Ishikawa (cell line): ENCODE measurements around the gene FERMT3.

ENCODE experiments used
- CEBPB ChIP-seq: IDR thresholded peaks from 2 replicates; pipeline ENCODE4 v1.6.1; 2012
- CREB1 ChIP-seq: IDR thresholded peaks from 2 replicates; pipeline ENCODE4 v1.6.1; 2012; ENCODE audit warnings: low read depth
- EGR1 ChIP-seq: IDR thresholded peaks from 2 replicates; pipeline ENCODE4 v1.6.1; 2012
- EP300 ChIP-seq: IDR thresholded peaks from 2 replicates; pipeline ENCODE4 v1.6.1; 2012; ENCODE audit warnings: borderline replicate concordance
- FOXM1 ChIP-seq: IDR thresholded peaks from 2 replicates; pipeline ENCODE4 v1.6.1; 2012; ENCODE audit warnings: low read depth, borderline replicate concordance
- NFIC ChIP-seq: IDR thresholded peaks from 2 replicates; pipeline ENCODE4 v1.6.1; 2012
- RAD21 ChIP-seq: IDR thresholded peaks from 2 replicates; pipeline ENCODE4 v1.6.1; 2012; ENCODE audit warnings: low read depth
- REST ChIP-seq: IDR thresholded peaks from 2 replicates; pipeline ENCODE4 v1.6.1; 2012; ENCODE audit warnings: low read depth, mild to moderate bottlenecking
- TAF1 ChIP-seq: IDR thresholded peaks from 2 replicates; pipeline ENCODE4 v1.6.1; 2012; ENCODE audit warnings: low read depth, mild to moderate bottlenecking
- TCF12 ChIP-seq: IDR thresholded peaks from 2 replicates; pipeline ENCODE4 v1.6.1; 2012; ENCODE audit warnings: low read depth
- TEAD4 ChIP-seq: IDR thresholded peaks from 2 replicates; pipeline ENCODE4 v1.6.1; 2012
- USF1 ChIP-seq: IDR thresholded peaks from 2 replicates; pipeline ENCODE4 v1.6.1; 2012
- YY1 ChIP-seq: IDR thresholded peaks from 2 replicates; pipeline ENCODE4 v1.6.1; 2012; ENCODE audit warnings: low read depth
- ZBTB7A ChIP-seq: IDR thresholded peaks from 2 replicates; pipeline ENCODE4 v1.6.1; 2012; ENCODE audit warnings: low read depth

The FERMT3 gene

GRCh38 chr11:64255135-64256128 lies 48.9 kb downstream of the FERMT3 start:
- TF ChIP-seq EGR1 (no peak), ZBTB7A (no peak), REST (no peak), TCF12 (no peak)

DNA sequence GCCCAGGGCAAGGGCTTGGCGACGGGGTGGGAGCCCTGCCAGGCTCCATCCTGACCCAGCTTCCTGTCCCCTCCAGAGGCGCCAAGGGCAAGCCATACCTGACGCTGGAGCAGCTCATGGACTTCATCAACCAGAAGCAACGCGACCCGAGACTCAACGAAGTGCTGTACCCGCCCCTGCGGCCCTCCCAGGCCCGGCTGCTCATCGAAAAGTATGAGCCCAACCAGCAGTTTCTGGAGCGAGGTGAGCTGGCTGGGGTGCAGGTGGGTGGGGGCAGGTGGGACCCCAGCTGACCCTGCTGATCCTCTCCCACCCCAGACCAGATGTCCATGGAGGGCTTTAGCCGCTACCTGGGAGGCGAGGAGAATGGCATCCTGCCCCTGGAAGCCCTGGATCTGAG lies 49.8 kb downstream of the FERMT3 start:
- TF ChIP-seq TAF1 (no peak), USF1 (no peak), CREB1 (no peak), TCF12 (no peak), FOXM1 (no peak), NFIC (no peak), EGR1 (no peak), ZBTB7A (no peak), CEBPB (no peak), RAD21 (no peak)

DNA sequence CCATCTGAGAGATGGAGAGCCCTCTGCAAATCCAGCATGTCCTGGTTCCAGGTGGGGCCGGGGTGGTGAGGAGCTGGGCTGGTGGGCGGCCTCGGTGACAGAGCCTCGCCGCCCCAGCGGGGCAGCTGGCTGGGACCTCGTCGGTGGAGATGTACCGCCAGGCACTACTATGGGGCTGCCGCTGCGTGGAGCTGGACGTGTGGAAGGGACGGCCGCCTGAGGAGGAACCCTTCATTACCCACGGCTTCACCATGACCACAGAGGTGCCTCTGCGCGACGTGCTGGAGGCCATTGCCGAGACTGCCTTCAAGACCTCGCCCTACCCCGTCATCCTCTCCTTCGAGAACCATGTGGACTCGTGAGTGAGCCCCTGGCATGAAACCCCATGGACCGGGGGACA lies 51.8 kb downstream of the FERMT3 start:
- no peak for TF ChIP-seq USF1
- no peak for TF ChIP-seq TCF12
- TF ChIP-seq NFIC, result no peak

- TF ChIP-seq TAF1 (no peak), TEAD4 (no peak), USF1 (no peak), EP300 (no peak), RAD21 (no peak), FOXM1 (no peak)
Observed at GRCh38 chr11:64258946-64259532, 52.5 kb downstream of the FERMT3 start.

DNA sequence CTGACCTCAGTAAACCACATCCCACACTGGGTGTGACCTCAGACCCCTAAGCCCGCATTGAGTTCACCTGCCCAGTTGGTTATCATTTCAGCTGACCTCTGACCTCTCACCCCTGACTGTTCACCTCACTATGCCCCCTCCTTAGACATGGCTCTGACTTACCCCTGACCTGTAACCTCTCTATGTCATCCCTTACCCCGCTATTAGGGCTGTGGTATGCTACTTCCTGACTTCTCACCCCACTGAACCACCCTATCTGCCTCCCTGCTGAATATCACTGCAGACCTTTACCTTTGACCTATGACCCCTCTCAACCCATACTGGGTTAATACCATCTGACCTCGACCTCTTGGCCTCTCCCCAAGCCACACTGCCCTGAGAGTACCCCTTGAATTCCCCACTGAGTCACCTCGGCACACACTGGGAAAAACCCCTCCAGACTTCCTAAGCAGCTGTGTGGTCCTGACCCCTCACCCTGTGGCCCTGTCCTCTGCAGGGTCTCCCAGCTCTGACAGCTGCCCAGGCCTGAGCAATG lies 53.1 kb downstream of the FERMT3 start:
- TF ChIP-seq NFIC (no peak), EGR1 (no peak), YY1 (no peak)

DNA sequence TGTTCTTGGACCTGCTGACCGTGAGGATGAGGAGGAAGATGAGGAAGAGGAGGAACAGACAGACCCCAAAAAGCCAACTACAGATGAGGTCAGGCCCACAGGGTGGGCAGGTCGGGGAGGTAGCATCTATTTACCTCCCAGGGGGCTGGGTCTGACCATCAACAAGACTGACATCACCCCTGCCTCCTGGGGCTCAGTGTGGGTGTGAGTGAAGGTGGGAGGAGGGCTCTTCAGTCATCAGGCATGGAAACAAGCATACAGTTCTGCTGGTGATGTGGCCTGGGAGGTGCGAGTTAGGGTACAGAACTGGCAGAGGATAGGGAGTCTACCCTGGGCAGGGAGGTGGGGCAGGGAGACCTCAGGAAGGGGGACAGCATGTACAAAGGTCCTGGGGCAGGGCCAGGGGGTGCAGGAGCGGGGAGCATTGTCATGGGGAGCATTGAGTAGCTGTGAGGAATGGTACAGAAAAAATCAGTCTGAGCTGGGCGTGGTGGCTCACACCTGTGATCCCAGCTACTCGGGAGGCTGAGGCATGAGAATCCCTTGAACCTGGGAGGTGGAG lies 53.7 kb downstream of the FERMT3 start:
- TF ChIP-seq ZBTB7A, result no peak
- no peak for TF ChIP-seq CREB1
- TF ChIP-seq REST, result no peak
- no peak for TF ChIP-seq NFIC
- TF ChIP-seq TCF12, result no peak
- TF ChIP-seq CEBPB, result no peak
